ENCODE data around the gene ZMIZ2.

Gene ZMIZ2

GRCh38 chr7:44796504-44797328 is 48.1 kb downstream of the ZMIZ2 start, which contains the start of gene PPIA (continued):
- TF ChIP-seq ZNF169 (tag by site-specific recombination; IDR thresholded peaks at IDR 0.05), result no peak
- TF ChIP-seq ZNF148 (tag by site-specific recombination; IDR thresholded peaks at IDR 0.05; ENCODE audit: borderline replicate concordance), result no peak
- no peak for TF ChIP-seq ZNF248 (tag by site-specific recombination; IDR thresholded peaks at IDR 0.05)
- no peak for TF ChIP-seq ZNF23 (tag by site-specific recombination; IDR thresholded peaks at IDR 0.05; ENCODE audit: borderline replicate concordance)
- TF ChIP-seq ZBTB7A (tag by site-specific recombination; IDR thresholded peaks at IDR 0.05; ENCODE audit: low read depth), result peak; percentile 25; the same call in 1 of the 2 replicates
- TF ChIP-seq ZNF426 (tag by site-specific recombination; IDR thresholded peaks at IDR 0.05), result no peak; the same call in 1 of the 2 replicates
- no peak for TF ChIP-seq ZNF404 (tag by site-specific recombination; IDR thresholded peaks at IDR 0.05)
- no peak for TF ChIP-seq BCL11B (tag by site-specific recombination; IDR thresholded peaks at IDR 0.05; ENCODE audit: low read depth)
- no peak for TF ChIP-seq ZNF26 (tag by site-specific recombination; IDR thresholded peaks at IDR 0.05)
- no peak for TF ChIP-seq ZNF18 (tag by site-specific recombination; IDR thresholded peaks at IDR 0.05)

- Histone ChIP-seq H3K4me1 (ENCODE audit: control insufficient read depth, insufficient read depth, low read length) (0 out of 2 replicates have a peak, but pooled peaks cover 4% of the 10 kb centered on the region), H3K36me3 (ENCODE audit: control insufficient read depth in 2 of 2, insufficient read depth in 1 of 2, low read length in 2 of 2) (peaks cover 35 to 52% of the 10 kb centered on the region in 2 experiments), H3K27ac (ENCODE audit: extremely low read depth, low read depth, low read length) (peak overlapping the region; percentile 95), H3K4me3 (ENCODE audit: low read depth, low read length) (peak overlapping the region; percentile 87), H3K9me3 (ENCODE audit: control insufficient read depth, insufficient read depth, low read depth, low read length) (no peaks in the 10 kb centered on the region)
- ChIA-PET CTCF (interaction anchor here (0.9 to 1.5 kb wide), 7 partner anchors 23 to 339 kb away, joined by 3 to 11 read pairs (median 5); partner anchors contain the start of gene H2AZ2), POLR2A (interaction anchor here (0.6 to 3.0 kb wide), 14 partner anchors 8 to 224 kb away, joined by 3 to 16 read pairs (median 4); partner anchors contain the start of genes CCM2, DDX56, H2AZ2 and OGDH)
- no peak for TF ChIP-seq ZBTB8A (tag by site-specific recombination; IDR thresholded peaks at IDR 0.05)
- no peak for TF ChIP-seq INSM2 (tag by site-specific recombination; IDR thresholded peaks at IDR 0.05)
- no peak for TF ChIP-seq ZNF214 (tag by site-specific recombination; IDR thresholded peaks at IDR 0.05; ENCODE audit: borderline replicate concordance)
- no peak for TF ChIP-seq ZNF341 (tag by site-specific recombination; IDR thresholded peaks at IDR 0.05; ENCODE audit: low read depth)
- TF ChIP-seq PRDM2 (tag by site-specific recombination; IDR thresholded peaks at IDR 0.05; ENCODE audit: borderline replicate concordance), result no peak
- peak; percentile 9 for TF ChIP-seq ZXDB (tag by site-specific recombination; IDR thresholded peaks at IDR 0.05)
Measured at GRCh38 chr7:44797329-44798258, 48.9 kb downstream of the ZMIZ2 start.
